Hematopoietic multipotent progenitor cell treated with erythropoietin and hydrocortisone succinate and interleukin-3 and kit ligand, for 8 days (in vitro differentiated cells): ENCODE data around the gene TSEN34.
"Not testable (repeated sequence)": the region's sequence is repeated elsewhere in the genome, so short reads cannot be mapped to it uniquely, and the experiment has no call there.

ENCODE experiments used
- DNase-seq: peaks from one replicate; pipeline ENCODE4 v3.0.0-alpha.2; 2015

Gene TSEN34

DNA sequence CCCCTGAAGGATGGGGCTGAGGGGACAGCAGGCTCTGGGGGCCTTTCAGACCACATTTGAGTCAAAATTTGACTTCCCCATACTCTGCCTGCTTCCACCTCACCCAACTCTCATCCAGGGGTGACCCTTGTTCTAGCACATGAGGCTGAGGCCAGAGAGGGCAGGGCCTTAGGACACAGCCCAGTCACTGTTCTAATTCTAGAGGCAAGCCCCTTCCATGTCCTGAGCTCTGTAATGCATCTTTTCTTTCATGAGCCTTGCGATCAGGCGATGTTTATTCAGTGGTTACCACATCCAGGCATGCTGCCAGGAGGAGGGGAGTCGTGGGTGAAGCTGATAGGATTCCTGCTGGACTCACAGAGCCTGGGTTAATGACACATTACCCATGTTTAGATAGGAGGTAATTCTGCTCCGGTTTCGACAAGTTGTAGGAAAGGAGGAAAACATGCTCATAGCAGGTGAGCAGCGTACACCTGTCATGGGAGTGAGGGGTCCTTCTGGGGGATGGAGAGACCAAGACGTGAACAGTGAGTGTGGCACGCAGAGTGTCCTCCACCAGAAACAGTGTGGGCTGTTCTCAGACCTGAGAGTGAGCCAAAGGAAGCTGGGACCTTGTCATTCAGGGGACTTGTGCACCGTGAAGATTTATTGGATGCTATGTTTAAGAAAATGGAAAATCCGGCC is 18.8 kb downstream of the TSEN34 start:
- DNase-seq, result peak; percentile 99

- DNase-seq, result no peak
Observed at GRCh38 chr19:54211235-54211634, 20.1 kb downstream of the TSEN34 start.

DNA sequence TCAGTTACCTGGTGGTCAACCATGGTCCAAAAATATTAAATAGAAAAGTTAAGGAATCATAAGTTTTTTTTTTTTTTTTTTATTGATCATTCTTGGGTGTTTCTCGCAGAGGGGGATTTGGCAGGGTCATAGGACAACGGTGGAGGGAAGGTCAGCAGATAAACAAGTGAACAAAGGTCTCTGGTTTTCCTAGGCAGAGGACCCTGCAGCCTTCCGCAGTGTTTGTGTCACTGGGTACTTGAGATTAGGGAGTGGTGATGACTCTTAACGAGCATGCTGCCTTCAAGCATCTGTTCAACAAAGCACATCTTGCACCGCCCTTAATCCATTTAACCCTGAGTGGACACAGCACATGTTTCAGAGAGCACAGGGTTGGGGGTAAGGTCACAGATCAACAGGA is 23.1 kb downstream of the TSEN34 start:
- not testable (repeated sequence) for DNase-seq

DNA sequence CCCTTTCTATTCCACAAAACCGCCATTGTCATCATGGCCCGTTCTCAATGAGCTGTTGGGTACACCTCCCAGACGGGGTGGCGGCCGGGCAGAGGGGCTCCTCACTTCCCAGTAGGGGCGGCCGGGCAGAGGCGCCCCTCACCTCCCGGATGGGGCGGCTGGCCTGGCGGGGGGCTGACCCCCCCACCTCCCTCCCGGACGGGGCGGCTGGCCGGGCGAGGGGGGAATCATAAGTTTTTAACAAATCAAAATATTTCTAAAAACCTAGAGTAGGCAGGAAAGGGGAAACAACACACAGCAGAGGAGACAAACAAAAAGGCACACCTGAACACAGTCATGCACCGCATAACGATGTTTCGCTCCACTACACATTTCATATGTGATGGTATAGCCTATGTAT is 23.6 kb downstream of the TSEN34 start:
- DNase-seq, result not testable (repeated sequence)

GRCh38 chr19:54216869-54217268 is 25.8 kb downstream of the TSEN34 start:
- DNase-seq, result no peak

DNA sequence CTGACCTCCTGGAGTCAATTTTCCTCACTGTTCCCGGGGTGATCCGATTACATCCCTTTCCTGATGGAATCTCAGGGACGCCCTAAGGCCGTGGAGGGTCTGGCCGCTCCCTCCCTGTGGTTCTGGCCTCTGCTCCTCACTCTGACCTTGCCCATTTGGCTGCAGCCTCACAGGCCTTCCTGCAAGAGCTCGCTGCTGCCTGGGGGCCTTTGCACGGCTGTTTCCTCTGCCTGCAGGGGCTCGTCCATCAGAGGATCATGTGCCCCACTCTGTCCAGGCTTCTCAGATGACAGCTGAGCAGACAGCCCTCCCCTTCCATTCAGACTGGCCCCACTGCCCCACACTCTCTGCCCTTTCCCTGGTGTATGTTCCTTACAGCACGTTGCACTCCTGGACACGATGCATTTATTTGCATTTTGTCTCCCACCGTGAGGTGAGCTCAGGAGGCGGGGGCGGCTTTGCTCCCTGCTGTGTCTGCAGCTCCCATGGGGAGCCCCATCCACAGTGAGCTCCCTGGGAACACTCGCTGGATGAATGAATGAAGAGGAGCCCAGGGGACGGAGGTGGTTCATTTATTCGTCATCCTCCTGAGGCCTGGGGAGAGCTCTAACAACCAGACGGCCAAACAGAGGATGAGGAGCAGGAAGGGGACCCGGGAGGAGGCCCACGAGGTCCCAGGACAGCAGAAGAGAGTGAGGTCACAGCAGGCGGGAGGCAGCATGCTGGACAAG is 26.6 kb downstream of the TSEN34 start:
- not testable (repeated sequence) for DNase-seq

- no peak for DNase-seq
Observed at GRCh38 chr19:54218259-54218658, 27.2 kb downstream of the TSEN34 start.

GRCh38 chr19:54218960-54219661 is 28.0 kb downstream of the TSEN34 start:
- DNase-seq, result no peak

- not testable (repeated sequence) for DNase-seq
Observed at GRCh38 chr19:54219702-54220101, 28.6 kb downstream of the TSEN34 start.

- not testable (repeated sequence) for DNase-seq
Observed at GRCh38 chr19:54221947-54222346, 30.8 kb downstream of the TSEN34 start.

- not testable (repeated sequence) for DNase-seq
Observed at GRCh38 chr19:54222474-54223276, 31.6 kb downstream of the TSEN34 start, which contains the start of gene LILRB3. Gene LILRB3 (minus strand): TSS chr19:54223007. CDS start chr19:54222976, 31 bp downstream.

DNA sequence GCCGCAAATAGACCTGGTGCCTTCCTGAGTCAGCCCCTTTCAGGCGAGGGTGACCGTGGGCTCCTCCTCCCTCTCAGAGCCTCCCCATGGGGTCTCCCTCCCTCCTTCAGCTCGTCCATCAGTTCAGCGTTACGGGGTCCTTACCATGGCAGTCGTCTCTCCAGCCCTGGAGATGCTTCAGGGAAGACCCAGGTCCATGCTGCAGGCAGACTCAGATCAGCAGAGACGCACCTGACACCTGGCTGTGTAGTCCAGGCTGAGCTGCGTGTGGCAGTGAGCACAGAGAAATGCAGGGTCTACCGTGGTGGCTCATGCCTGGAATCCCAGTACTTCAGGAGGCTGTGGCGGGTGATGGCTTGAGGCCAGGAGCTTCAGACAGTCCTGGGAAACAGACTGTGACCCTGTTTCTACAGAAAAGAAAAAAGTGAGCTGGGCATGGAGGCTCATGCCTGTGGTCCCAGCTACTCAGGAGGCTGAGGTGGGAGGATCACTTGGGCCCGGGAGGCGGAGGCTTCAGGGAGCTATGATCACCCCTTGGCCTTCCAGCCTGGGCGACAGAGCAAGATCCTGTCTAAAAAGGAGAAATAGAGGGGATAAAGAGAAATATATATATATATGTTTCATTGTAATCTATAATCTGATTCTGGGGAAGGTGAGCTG is 32.3 kb downstream of the TSEN34 start:
- not testable (repeated sequence) for DNase-seq

DNA sequence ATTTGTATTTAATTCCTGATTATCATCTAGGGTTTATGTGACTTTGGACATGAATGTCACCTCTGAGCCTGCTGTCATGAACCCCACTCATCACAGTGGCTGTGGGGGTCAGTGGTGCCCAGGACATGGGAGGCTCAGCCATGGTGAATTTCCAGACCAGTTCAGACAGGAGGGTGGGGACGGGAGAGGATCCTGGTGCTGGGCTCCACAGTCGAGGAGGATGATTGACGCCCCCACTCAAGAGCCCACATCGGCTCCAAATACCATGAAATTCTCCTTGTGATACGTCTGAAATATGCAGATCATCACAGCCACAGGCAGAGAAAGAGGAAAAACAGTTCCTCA is 32.8 kb downstream of the TSEN34 start:
- not testable (repeated sequence) for DNase-seq

GRCh38 chr19:54224619-54225018 is 33.5 kb downstream of the TSEN34 start:
- DNase-seq, result not testable (repeated sequence)

DNA sequence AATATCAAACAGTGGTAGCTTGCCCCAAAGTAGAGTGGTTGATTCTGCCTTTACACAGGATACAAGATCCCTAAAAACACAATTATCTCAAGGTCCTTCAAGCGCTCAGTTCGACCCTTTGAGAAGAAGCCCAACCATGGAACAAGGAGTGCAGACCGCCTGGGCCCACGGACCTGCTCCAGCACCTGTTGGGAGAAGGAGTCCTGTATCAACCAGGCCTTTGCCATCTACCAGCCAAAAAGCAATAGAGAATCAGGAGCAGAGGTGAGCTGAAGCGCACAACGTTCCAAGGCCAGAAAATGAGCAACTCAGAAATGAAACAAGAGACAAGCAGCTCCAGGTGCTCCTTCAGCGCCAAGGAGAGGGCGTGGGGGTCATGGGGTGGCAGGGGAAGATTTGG is 38.0 kb downstream of the TSEN34 start:
- no peak for DNase-seq

- no peak for DNase-seq
Observed at GRCh38 chr19:54230031-54230430, 38.9 kb downstream of the TSEN34 start.

GRCh38 chr19:54231077-54231931 is 40.2 kb downstream of the TSEN34 start:
- DNase-seq, result peak; percentile 87

- no peak for DNase-seq
Observed at GRCh38 chr19:54233941-54234340, 42.8 kb downstream of the TSEN34 start.

DNA sequence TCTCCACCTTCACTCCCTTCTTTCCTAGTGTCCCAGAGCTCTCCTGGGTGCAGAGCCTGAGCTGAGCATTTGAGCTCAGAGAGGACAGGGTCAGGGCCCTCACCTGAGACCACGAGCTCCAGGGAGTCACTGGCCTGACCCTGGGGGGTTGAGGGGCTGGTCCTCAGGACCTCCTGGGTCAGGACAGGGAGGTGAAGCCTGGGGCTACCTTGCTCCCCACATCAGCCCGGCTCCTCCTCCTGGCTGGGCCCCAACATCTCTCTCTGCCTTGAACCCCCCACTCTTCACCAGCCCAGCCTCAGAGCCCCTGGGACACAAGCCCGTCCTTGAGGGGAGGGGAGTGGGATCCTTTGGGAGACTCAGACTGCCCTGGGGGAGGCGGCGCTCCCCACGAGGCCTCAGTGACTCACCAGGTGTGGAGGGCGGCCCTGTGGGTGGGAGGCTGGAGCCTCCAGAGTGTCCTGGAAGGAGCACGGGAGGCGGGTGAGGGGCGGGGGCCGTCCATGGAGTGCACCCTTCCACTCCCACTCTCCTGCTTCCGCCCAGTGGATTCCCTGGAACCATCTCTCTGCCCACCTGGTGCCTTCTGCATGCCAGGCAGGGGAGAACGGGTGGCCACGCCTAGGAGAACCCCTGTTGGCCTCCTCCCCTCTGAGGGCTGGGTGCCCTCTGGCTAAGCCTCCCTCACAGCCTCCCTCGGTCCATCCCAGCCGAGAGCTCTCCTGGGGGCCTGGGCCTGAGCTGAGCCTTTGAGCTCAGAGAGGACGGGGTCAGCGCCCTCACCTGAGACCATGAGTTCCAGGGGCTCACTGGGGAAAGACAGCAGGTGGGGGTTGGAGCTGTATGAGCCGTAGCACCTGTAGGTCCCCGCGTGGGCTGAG is 48.6 kb downstream of the TSEN34 start:
- DNase-seq, result not testable (repeated sequence)
